Measurements from ENCODE around the gene IL25.
"Not testable (repeated sequence)": the region's sequence is repeated elsewhere in the genome, so short reads cannot be mapped to it uniquely, and the experiment has no call there.

Gene IL25

GRCh38 chr14:23392613-23393012 is 20.0 kb downstream of the IL25 start:
- no peak for DNase-seq

GRCh38 chr14:23396126-23396525 is 23.5 kb downstream of the IL25 start:
- DNase-seq = no peak

- no peak for DNase-seq
Observed at GRCh38 chr14:23396781-23397407, 24.3 kb downstream of the IL25 start.

- DNase-seq = no peak
Observed at GRCh38 chr14:23398348-23398747, 25.7 kb downstream of the IL25 start.

- DNase-seq = no peak
Observed at GRCh38 chr14:23399136-23399535, 26.5 kb downstream of the IL25 start.

GRCh38 chr14:23399591-23399990 is 27.0 kb downstream of the IL25 start:
- DNase-seq = no peak

- not testable (repeated sequence) for DNase-seq
Observed at GRCh38 chr14:23400496-23401149, 28.0 kb downstream of the IL25 start.

GRCh38 chr14:23401291-23401690 is 28.7 kb downstream of the IL25 start:
- DNase-seq = no peak

GRCh38 chr14:23402296-23403138 is 29.9 kb downstream of the IL25 start:
- no peak for DNase-seq

GRCh38 chr14:23403139-23403438 is 30.5 kb downstream of the IL25 start:
- DNase-seq = no peak

- DNase-seq = no peak
Observed at GRCh38 chr14:23403908-23404307, 31.3 kb downstream of the IL25 start.

GRCh38 chr14:23404331-23404900 is 31.8 kb downstream of the IL25 start:
- DNase-seq = no peak

- DNase-seq = no peak
Observed at GRCh38 chr14:23405096-23405495, 32.5 kb downstream of the IL25 start.

GRCh38 chr14:23405516-23406025 is 33.0 kb downstream of the IL25 start:
- no peak for DNase-seq

GRCh38 chr14:23406244-23406643 is 33.6 kb downstream of the IL25 start:
- DNase-seq = no peak

- DNase-seq = no peak
Observed at GRCh38 chr14:23406725-23407355, 34.2 kb downstream of the IL25 start.

GRCh38 chr14:23407516-23408306 is 35.1 kb downstream of the IL25 start, which contains the start of gene MYH6:
MYH6 (minus strand) TSS chr14:23408273; CDS start chr14:23407223, 1,050 bp downstream.
- DNase-seq = no peak

- DNase-seq = no peak
Observed at GRCh38 chr14:23408307-23408630, 35.7 kb downstream of the IL25 start.

- DNase-seq = no peak
Observed at GRCh38 chr14:23409475-23409874, 36.9 kb downstream of the IL25 start.

- DNase-seq = no peak
Observed at GRCh38 chr14:23409966-23410635, 37.5 kb downstream of the IL25 start.
